H1 (cell line): Measurements from ENCODE around the gene KLF5. TPM values are rescaled to one million over a fixed set of nuclear protein-coding genes. Genes with fewer than 3 reads are reported as not detected.

Experiments
- CTCF ChIA-PET: fragments of 300-600 bp; sonication (Branson Sonifier 250); formaldehyde crosslinking; loops from one replicate; lab custom pipeline; 2021; ENCODE audit not compliant: partially characterized antibody; lab: Charles Lee
- POLR2A ChIA-PET: fragments of 300-600 bp; sonication (Branson Sonifier 250); formaldehyde crosslinking; loops from one replicate; lab custom pipeline; 2021; ENCODE audit warnings: inconsistent platforms; ENCODE audit not compliant: partially characterized antibody; lab: Charles Lee
- DNase-seq, 2 experiments: peaks; one replicate each; pipeline versions ENCODE4 v3.0.0 to v3.0.0-alpha.2; 2010 to 2022; ENCODE audit warnings: low spot score in 2 of 2, low read depth in 1 of 2, mixed read lengths in 1 of 2
- FAIRE-seq: peaks from 2 replicates; lab custom pipeline; 2011; peaks lifted over from hg19 to GRCh38; lab: Jason Lieb, UNC
- H2AFZ ChIP-seq: 2 replicates; pipeline ENCODE4 v1.8.1; 2012; ENCODE audit warnings: low read length, inconsistent platforms
- H2AK5ac ChIP-seq: 2 replicates; pipeline ENCODE4 v1.6.1; 2013; ENCODE audit warnings: low read depth, low read length
- H2BK120ac ChIP-seq: replicated peaks from 2 replicates; pipeline ENCODE3; 2013; ENCODE audit warnings: low read depth, low read length, inconsistent platforms
- H2BK12ac ChIP-seq: 2 replicates; pipeline ENCODE4 v1.6.1; 2013; ENCODE audit warnings: low read depth, low read length
- H2BK15ac ChIP-seq: 2 replicates; pipeline ENCODE4 v1.6.1; 2013; ENCODE audit warnings: low read length
- H2BK20ac ChIP-seq: 2 replicates; pipeline ENCODE4 v1.6.1; 2013; ENCODE audit warnings: low read length
- H2BK5ac ChIP-seq: 2 replicates; pipeline ENCODE4 v1.6.1; 2013; ENCODE audit warnings: low read depth, low read length
- H3K14ac ChIP-seq: 2 replicates; pipeline ENCODE4 v1.6.1; 2013; ENCODE audit warnings: inconsistent platforms; ENCODE audit not compliant: insufficient read length
- H3K18ac ChIP-seq: 2 replicates; pipeline ENCODE4 v1.6.1; 2013; ENCODE audit warnings: low read length; ENCODE audit errors: extremely low read depth
- H3K23ac ChIP-seq: 2 replicates; pipeline ENCODE4 v1.6.1; 2013; ENCODE audit warnings: inconsistent platforms; ENCODE audit not compliant: insufficient read length
- H3K23me2 ChIP-seq: 2 replicates; pipeline ENCODE4 v1.6.1; 2013; ENCODE audit warnings: low read depth, low read length
- H3K27ac ChIP-seq: 2 replicates; pipeline ENCODE4 v1.6.1; 2011; ENCODE audit warnings: low read depth, low read length, inconsistent platforms
- H3K27me3 ChIP-seq, 4 experiments: replicated peaks in 1 of 4; 1 replicate in 1 of 4; 2 replicates in 3 of 4; pipeline versions ENCODE4 v1.6.1 to v1.8.1; 2011 to 2013; ENCODE audit warnings: low read length in 3 of 4, mild to moderate bottlenecking in 3 of 4, inconsistent platforms in 2 of 4, mixed read lengths in 2 of 4, moderate library complexity in 1 of 4; ENCODE audit not compliant: control insufficient read depth in 3 of 4, insufficient read depth in 3 of 4; ENCODE audit errors: extremely low read depth in 1 of 4
- H3K36me3 ChIP-seq, 4 experiments: 2 replicates each; pipeline versions ENCODE4 v1.6.1 to v1.8.1; 2011 to 2013; ENCODE audit warnings: mild to moderate bottlenecking in 4 of 4, low read length in 3 of 4, moderate library complexity in 2 of 4, control low read depth in 1 of 4, inconsistent platforms in 1 of 4; ENCODE audit not compliant: insufficient read depth in 4 of 4, control insufficient read depth in 2 of 4
- H3K4ac ChIP-seq: replicated peaks from 2 replicates; pipeline ENCODE3; 2013; ENCODE audit warnings: low read length, low read depth, mixed read lengths, inconsistent platforms; ENCODE audit not compliant: insufficient read length
- H3K4me1 ChIP-seq, 4 experiments: replicated peaks in 1 of 4; 1 replicate in 1 of 4; 2 replicates in 3 of 4; pipeline versions ENCODE4 v1.6.1 to v1.8.1; 2011 to 2013; ENCODE audit warnings: low read length in 3 of 4, inconsistent platforms in 2 of 4, mixed read lengths in 1 of 4; ENCODE audit not compliant: insufficient read depth in 4 of 4, control insufficient read depth in 3 of 4
- H3K4me2 ChIP-seq, 2 experiments: 2 replicates each; pipeline versions ENCODE4 v1.6.1 to v1.8.1; 2011 to 2013; ENCODE audit warnings: low read depth in 2 of 2, low read length in 2 of 2, control low read depth in 1 of 2, inconsistent platforms in 1 of 2, mild to moderate bottlenecking in 1 of 2; ENCODE audit not compliant: insufficient read depth in 1 of 2
- H3K4me3 ChIP-seq, 4 experiments: fragments of 200-600, 300-600 bp in 1 of 4; sonication (generic), shearing (Covaris generic), sonication (Bioruptor Twin) in 1 of 4; 2 replicates each; pipeline versions ENCODE4 v1.5.1 to v1.8.1; 2011 to 2016; ENCODE audit warnings: low read length in 4 of 4, low read depth in 3 of 4, control low read depth in 2 of 4, inconsistent platforms in 2 of 4, mild to moderate bottlenecking in 2 of 4, mixed read lengths in 1 of 4, moderate library complexity in 1 of 4; ENCODE audit not compliant: insufficient read depth in 2 of 4; ENCODE audit errors: extremely low read depth in 1 of 4
- H3K56ac ChIP-seq: replicated peaks from 2 replicates; pipeline ENCODE3; 2013; ENCODE audit warnings: low read depth, mild to moderate bottlenecking, mixed read lengths, low read length, inconsistent platforms; ENCODE audit not compliant: insufficient read length
- H3K79me1 ChIP-seq: 2 replicates; pipeline ENCODE4 v1.6.1; 2013; ENCODE audit warnings: low read depth, low read length, control low read depth
- H3K79me2 ChIP-seq, 2 experiments: 2 replicates each; pipeline versions ENCODE4 v1.6.1 to v1.8.1; 2012 to 2013; ENCODE audit warnings: low read length in 2 of 2, mild to moderate bottlenecking in 2 of 2, inconsistent platforms in 1 of 2; ENCODE audit not compliant: insufficient read depth in 2 of 2, control insufficient read depth in 1 of 2
- H3K9ac ChIP-seq, 4 experiments: replicated peaks in 1 of 4; 1 replicate in 1 of 4; 2 replicates in 3 of 4; pipeline versions ENCODE4 v1.6.1 to v1.8.1; 2011 to 2013; ENCODE audit warnings: low read depth in 3 of 4, low read length in 3 of 4, control low read depth in 2 of 4, mild to moderate bottlenecking in 2 of 4, moderate library complexity in 2 of 4, inconsistent platforms in 1 of 4; ENCODE audit errors: extremely low read depth in 1 of 4
- H3K9me3 ChIP-seq, 2 experiments: 2 replicates each; pipeline versions ENCODE4 v1.6.1 to v1.8.1; 2012 to 2013; ENCODE audit warnings: mild to moderate bottlenecking in 2 of 2, moderate library complexity in 2 of 2, control low read depth in 1 of 2, inconsistent platforms in 1 of 2, low read depth in 1 of 2, low read length in 1 of 2, mixed read lengths in 1 of 2; ENCODE audit not compliant: insufficient read depth in 2 of 2
- H4K20me1 ChIP-seq, 2 experiments: replicated peaks in 1 of 2; 2 replicates each; pipeline versions ENCODE3 to v1.8.1; 2011 to 2013; ENCODE audit warnings: inconsistent platforms in 2 of 2, low read length in 2 of 2, mild to moderate bottlenecking in 1 of 2; ENCODE audit not compliant: insufficient read depth in 2 of 2, control insufficient read depth in 1 of 2
- H4K5ac ChIP-seq: 2 replicates; pipeline ENCODE4 v1.6.1; 2013; ENCODE audit warnings: low read length, low read depth, mixed read lengths, inconsistent platforms; ENCODE audit not compliant: insufficient read length
- H4K8ac ChIP-seq: 2 replicates; pipeline ENCODE4 v1.8.0; 2013; ENCODE audit warnings: mild to moderate bottlenecking, moderate library complexity, low read length, inconsistent platforms; ENCODE audit not compliant: insufficient read depth; ENCODE audit errors: extremely low read depth
- H4K91ac ChIP-seq: replicated peaks from 2 replicates; pipeline ENCODE3; 2013; ENCODE audit warnings: low read length, mixed read lengths, inconsistent platforms; ENCODE audit not compliant: insufficient read length
- ATF2 ChIP-seq: IDR thresholded peaks from 2 replicates; pipeline ENCODE4 v1.6.1; 2012; ENCODE audit warnings: low read length, inconsistent platforms
- BCL11A ChIP-seq, 2 experiments: IDR thresholded peaks; one replicate each; pipeline ENCODE4 v1.6.1; 2011; ENCODE audit warnings: low read depth in 2 of 2, low read length in 2 of 2, mild to moderate bottlenecking in 2 of 2
- BRCA1 ChIP-seq: IDR thresholded peaks from 2 replicates; pipeline ENCODE4 v1.6.1; 2012; ENCODE audit warnings: low read depth, low read length, improper control_type of control experiment
- CEBPB ChIP-seq: IDR thresholded peaks from 2 replicates; pipeline ENCODE4 v1.6.1; 2012; ENCODE audit warnings: low read depth, low read length
- EGR1 ChIP-seq: IDR thresholded peaks from 2 replicates; pipeline ENCODE4 v1.6.1; 2011; ENCODE audit warnings: low read depth, low read length, borderline replicate concordance
- HDAC2 ChIP-seq, 2 experiments: fragments of 300-600 bp in 1 of 2; sonication (generic) in 1 of 2; IDR thresholded peaks; 2 replicates each; pipeline ENCODE4 v1.6.1; 2011 to 2012; ENCODE audit warnings: low read depth in 2 of 2, low read length in 2 of 2, mild to moderate bottlenecking in 2 of 2, moderate library complexity in 2 of 2, borderline replicate concordance in 1 of 2, inconsistent platforms in 1 of 2
- KDM1A ChIP-seq: fragments of 200-600, 300-600 bp; sonication (generic); IDR thresholded peaks from 2 replicates; pipeline ENCODE4 v1.7.1; 2016; ENCODE audit warnings: mild to moderate bottlenecking, low read length, borderline replicate concordance
- KDM5A ChIP-seq: fragments of 200-600 bp; IDR thresholded peaks from 2 replicates; pipeline ENCODE4 v1.7.1; 2012; ENCODE audit warnings: mild to moderate bottlenecking, low read length, inconsistent platforms, mixed read lengths
- MAFK ChIP-seq: IDR thresholded peaks from 2 replicates; pipeline ENCODE4 v1.6.1; 2012; ENCODE audit warnings: low read depth, mild to moderate bottlenecking, improper control_type of control experiment, low read length
- NANOG ChIP-seq: IDR thresholded peaks from 2 replicates; pipeline ENCODE4 v1.6.1; 2011; ENCODE audit warnings: low read length, low read depth, mild to moderate bottlenecking, inconsistent platforms; ENCODE audit not compliant: insufficient read depth, poor library complexity, severe bottlenecking
- RFX5 ChIP-seq: IDR thresholded peaks from 2 replicates; pipeline ENCODE4 v1.6.1; 2011; ENCODE audit warnings: low read depth, low read length, improper control_type of control experiment, borderline replicate concordance
- WGBS, 2 experiments: shearing (Covaris generic) in 1 of 2; methylation state at CpG; one replicate each; pipeline versions ENCODE4 v1.1.6 to v1.1.7; 2013 to 2015; ENCODE audit warnings: low lambda C conversion rate in 2 of 2, mixed read lengths in 2 of 2, inconsistent platforms in 1 of 2, low coverage in 1 of 2, missing lambda C conversion rate in 1 of 2; ENCODE audit not compliant: insufficient replicate concordance in 2 of 2, insufficient coverage in 1 of 2, insufficient read length in 1 of 2; ENCODE audit errors: extremely low coverage in 1 of 2, missing lambda C conversion rate in 1 of 2; 5-methylcytosine and 5-hydroxymethylcytosine counted together
- polyA plus RNA-seq, 7 experiments: library from polyadenylated mRNA; depleted of rRNA in 3 of 7; stranded (reverse) in 5 of 7; unstranded in 2 of 7; fragments of >200 nt in 5 of 7; fragments of 200-250 nt in 2 of 7; gene quantifications; 1 replicate in 5 of 7; 2 replicates in 1 of 7; 4 replicates in 1 of 7; pipeline versions ENCODE4 v1.2.1 to v1.2.3, GENCODE V29; 2011 to 2013; ENCODE audit warnings: missing spikeins in 2 of 7, mixed read lengths in 2 of 7
- total RNA-seq: library from RNA; stranded (reverse); fragmentation: NEBNext Ultra II Directional; extraction: Animal tissue kit (Norgen Biotek cat#: 25700); gene quantifications from 2 replicates; pipeline ENCODE4 v1.2.1, GENCODE V29; 2021

Gene KLF5
- total and polyA plus RNA-seq, 2 of the 8 experiments (the other 6 are each of a cell fraction or from before 2014, with no cell fraction given): 1.2 to 2.3 TPM

GRCh38 chr13:73103238-73103637, 44.4 kb downstream of the KLF5 start:
- Histone ChIP-seq H3K36me3 (no peaks in the 10 kb centered on the region), H4K91ac (no peak overlapping the region), H4K20me1 (no peaks in the 10 kb centered on the region), H3K23me2 (no peaks in the 10 kb centered on the region), H4K8ac (no peak overlapping the region), H2BK12ac (no peak overlapping the region), H2BK20ac (no peak overlapping the region), H2AFZ (no peak overlapping the region), H2BK120ac (no peak overlapping the region), H3K79me2 (no peaks in the 10 kb centered on the region), H3K14ac (no peak overlapping the region), H3K79me1 (no peaks in the 10 kb centered on the region), H3K4ac (no peak overlapping the region), H3K9me3 (no peaks in the 10 kb centered on the region), H3K27ac (no peak overlapping the region), H3K4me2 (no peak overlapping the region), H4K5ac (no peak overlapping the region)
- POLR2A ChIA-PET: no interaction called here
- CTCF ChIA-PET: interaction anchor here (1.0 kb wide), 1 partner anchor 11 kb away, joined by 3 read pairs; no protein-coding TSS in a partner anchor
- TF ChIP-seq BRCA1 (no peak), CEBPB (no peak), KDM1A (no peak), MAFK (no peak), ATF2 (no peak), EGR1 (no peak), RFX5 (no peak), NANOG (no peak), KDM5A (no peak), BCL11A (IDR thresholded peaks at IDR 0.05; ENCODE audit: low read depth in 2 of 2, low read length in 2 of 2) (no peak), HDAC2 (IDR thresholded peaks at IDR 0.05; ENCODE audit: borderline replicate concordance in 1 of 2, low read depth in 2 of 2, low read length in 2 of 2) (no peak)
- TF ChIP-seq, all 59 proteins: peak for 0
- Histone ChIP-seq H3K4me3 (no peak overlapping the region), H3K18ac (no peak overlapping the region), H2AK5ac (no peak overlapping the region), H2BK5ac (no peak overlapping the region), H3K56ac (no peak overlapping the region), H3K9ac (no peak overlapping the region), H3K23ac (no peak overlapping the region), H3K4me1 (no peaks in the 10 kb centered on the region), H2BK15ac (no peak overlapping the region), H3K27me3 (no peaks in the 10 kb centered on the region)
- WGBS, 2 experiments: 90% methylated on average over 1 of the region's 1 CpG; no CpG with 5 or more reads in 1 of the 2 experiments
- no peak for DNase-seq
- FAIRE-seq: no peak
